IPS-NIHi11 (cell line): ENCODE data around the gene HRH1.
"Not testable (repeated sequence)": the region's sequence is repeated elsewhere in the genome, so short reads cannot be mapped to it uniquely, and the experiment has no call there.

Experiments
- DNase-seq: peaks from one replicate; pipeline ENCODE4 v3.0.0; 2012; ENCODE audit warnings: mixed read lengths, low spot score

HRH1 gene

DNA sequence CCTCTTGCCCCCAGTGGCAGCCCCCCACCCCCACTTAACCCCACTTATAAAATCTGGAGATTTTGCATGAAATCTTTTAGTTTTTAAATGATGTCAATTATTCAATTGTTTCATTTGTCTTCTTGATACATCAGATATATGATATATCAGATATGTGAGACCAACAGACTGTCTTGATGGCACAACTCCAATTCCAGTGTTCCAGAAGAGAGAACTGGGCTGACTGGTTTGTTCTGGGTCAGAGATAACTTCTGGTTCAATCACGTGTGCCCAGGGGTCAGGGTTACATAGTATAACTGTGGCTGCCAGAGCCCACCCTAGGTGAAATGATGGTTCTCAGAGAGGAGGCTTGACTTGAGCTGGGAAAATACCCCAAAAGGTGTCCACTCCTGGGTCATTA lies 85.5 kb downstream of the HRH1 start:
- DNase-seq: no peak

- no peak for DNase-seq
Observed at GRCh38 chr3:11240496-11240895, 86.2 kb downstream of the HRH1 start.

- no peak for DNase-seq
Observed at GRCh38 chr3:11244121-11244677, 89.9 kb downstream of the HRH1 start.

DNA sequence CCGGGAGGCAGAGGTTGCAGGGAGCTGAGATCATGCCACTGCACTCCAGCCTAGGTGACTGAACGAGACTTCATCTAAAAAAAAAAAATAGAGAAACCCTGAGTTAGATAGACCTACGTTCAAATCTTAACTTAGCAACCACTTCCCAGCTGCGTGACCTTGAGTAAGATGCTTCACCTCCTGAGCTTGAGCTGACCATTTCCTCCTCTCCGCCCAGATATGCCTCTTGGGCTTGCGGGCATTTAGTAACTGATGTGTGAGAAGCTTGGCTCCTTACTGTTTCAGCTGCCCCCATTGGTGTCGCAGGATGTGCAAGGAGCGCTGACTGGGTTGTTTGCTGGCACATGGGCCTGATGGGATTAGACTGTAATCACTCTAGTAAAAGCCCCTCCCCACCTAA lies 91.0 kb downstream of the HRH1 start:
- DNase-seq: no peak

DNA sequence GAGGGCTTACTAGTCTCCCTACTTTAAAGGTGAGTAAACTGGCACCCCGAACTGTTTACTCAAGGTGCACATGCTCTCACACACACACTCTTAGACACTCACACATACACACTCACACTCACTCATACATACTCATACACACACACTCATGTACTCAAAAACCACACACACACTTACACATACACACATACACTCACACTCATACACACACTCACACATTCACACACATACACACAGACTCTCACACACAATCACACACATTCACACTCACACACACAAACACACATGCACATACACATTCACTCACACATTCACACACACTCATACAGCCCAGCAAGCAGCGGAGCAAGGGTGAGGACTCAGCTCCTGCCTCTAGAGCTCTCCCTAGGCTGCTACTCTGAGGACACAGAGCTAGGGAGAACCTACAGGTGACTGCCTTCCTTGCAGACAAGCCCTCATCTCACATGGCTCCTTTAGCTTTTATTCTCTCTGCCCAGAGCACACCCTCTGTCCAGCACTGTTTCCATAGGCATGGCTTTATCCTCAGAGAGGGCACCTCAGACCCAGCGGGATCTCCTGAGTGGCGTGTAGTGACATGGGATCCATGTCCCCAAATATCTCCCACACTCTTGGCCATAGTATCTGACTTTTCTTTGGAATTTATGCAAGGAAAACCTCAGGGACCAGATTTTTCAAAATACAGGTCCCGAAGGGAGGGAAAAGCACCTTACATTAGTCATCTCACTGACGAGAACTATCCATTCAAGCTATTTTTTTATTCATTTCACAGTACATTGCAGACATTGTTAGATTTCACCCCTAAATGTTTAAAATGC lies 91.8 kb downstream of the HRH1 start:
- no peak for DNase-seq

DNA sequence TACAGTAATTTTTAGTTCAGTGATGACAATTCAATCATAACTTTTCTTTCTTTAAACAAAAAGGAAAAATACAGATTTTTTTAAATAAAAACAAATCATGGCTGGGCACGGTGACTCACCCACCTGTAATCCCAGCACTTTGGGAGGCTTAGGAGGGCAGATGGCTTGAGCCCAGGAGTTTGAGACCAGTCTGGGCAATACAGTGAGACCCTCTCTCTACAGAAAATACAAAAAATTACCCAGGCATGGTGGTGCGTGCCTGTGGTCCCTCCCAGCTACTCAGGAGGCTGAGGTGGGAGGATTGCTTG lies 92.3 kb downstream of the HRH1 start:
- no peak for DNase-seq

DNA sequence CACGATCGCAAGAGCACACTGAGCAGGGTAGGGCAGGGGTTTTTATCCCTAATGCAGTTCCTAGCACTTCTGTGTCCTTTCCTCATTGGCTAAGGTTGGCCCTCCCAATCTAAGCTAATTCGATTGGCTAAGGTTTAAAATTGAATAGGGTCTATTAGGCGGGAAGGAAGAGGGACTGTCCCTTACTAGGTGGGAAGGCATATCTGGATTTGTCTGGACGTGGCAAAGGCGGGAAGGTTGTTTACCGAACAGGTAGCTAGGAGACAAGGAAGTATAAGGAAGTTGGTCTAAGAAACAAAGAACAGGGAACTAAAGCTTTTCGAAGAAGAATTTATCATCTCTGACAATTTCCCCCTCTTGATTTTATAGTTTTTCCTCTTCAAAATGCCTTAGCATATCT lies 93.1 kb downstream of the HRH1 start:
- DNase-seq: no peak

DNA sequence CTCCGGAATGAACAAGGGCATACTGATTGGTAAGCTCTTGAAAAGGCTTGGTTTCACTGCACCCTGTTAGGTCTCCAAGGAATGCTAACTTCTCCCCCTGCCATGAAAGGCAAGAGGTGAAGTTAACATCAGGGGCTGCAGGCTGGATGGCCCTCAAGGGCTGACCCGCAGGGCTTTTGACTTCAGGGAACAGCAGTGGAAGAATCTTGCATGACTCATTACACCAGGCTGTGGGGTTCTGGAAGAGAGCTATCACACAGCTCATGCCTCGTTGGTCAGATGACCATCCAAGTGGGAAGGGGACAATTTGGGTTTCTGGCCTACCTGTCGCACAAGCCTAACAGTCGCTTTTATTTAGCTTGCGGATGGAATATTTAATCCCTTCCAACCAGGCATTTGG lies 94.3 kb downstream of the HRH1 start:
- no peak for DNase-seq

GRCh38 chr3:11250902-11251806 lies 96.9 kb downstream of the HRH1 start:
- DNase-seq: no peak

DNA sequence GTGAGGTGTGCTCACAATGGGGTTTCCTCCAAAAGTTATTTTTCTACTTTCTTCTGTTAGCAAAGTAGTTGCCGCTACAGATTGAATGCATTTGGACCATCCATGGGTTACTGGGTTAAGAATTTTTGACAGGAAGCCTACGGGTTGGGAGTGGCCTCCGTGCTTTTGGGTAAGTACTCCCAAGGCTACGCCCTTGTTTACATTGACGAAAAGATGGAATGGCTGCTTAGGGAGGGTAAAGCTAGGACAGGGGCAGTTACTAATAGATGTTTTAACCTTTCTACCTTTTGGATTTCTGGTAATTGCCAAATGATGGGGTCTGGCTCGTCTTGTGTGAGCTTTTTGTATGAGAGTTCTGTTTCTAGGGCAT lies 97.5 kb downstream of the HRH1 start:
- no peak for DNase-seq

DNA sequence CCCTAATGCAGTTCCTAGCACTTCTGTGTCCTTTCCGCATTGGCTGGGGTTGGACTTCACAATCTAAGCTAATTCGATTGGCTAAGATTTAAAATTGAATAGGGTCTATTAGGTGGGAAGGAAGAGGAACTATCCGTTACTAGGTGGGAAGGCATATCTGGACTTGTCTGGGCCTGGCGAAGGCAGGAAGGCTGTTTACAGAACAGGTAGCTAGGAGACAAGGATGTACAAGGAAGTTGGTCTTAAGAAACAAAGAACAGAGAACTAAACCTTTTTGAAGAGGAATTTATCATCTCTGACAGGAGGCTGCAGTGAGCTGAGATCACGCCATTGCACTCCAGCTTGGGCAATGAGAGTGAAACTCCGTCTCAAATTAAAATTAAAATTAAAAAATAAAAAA lies 100.6 kb downstream of the HRH1 start:
- DNase-seq: no peak

- not testable (repeated sequence) for DNase-seq
Observed at GRCh38 chr3:11255537-11255936, 101.2 kb downstream of the HRH1 start.

DNA sequence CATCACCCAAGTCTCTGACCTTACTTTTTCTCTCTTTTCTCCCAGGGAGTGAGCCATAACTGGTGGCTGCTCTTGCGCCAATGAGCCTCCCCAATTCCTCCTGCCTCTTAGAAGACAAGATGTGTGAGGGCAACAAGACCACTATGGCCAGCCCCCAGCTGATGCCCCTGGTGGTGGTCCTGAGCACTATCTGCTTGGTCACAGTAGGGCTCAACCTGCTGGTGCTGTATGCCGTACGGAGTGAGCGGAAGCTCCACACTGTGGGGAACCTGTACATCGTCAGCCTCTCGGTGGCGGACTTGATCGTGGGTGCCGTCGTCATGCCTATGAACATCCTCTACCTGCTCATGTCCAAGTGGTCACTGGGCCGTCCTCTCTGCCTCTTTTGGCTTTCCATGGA lies 104.7 kb downstream of the HRH1 start:
- no peak for DNase-seq

GRCh38 chr3:11260460-11260859 lies 106.2 kb downstream of the HRH1 start:
- DNase-seq: no peak

- no peak for DNase-seq
Observed at GRCh38 chr3:11269007-11269406, 114.7 kb downstream of the HRH1 start.

DNA sequence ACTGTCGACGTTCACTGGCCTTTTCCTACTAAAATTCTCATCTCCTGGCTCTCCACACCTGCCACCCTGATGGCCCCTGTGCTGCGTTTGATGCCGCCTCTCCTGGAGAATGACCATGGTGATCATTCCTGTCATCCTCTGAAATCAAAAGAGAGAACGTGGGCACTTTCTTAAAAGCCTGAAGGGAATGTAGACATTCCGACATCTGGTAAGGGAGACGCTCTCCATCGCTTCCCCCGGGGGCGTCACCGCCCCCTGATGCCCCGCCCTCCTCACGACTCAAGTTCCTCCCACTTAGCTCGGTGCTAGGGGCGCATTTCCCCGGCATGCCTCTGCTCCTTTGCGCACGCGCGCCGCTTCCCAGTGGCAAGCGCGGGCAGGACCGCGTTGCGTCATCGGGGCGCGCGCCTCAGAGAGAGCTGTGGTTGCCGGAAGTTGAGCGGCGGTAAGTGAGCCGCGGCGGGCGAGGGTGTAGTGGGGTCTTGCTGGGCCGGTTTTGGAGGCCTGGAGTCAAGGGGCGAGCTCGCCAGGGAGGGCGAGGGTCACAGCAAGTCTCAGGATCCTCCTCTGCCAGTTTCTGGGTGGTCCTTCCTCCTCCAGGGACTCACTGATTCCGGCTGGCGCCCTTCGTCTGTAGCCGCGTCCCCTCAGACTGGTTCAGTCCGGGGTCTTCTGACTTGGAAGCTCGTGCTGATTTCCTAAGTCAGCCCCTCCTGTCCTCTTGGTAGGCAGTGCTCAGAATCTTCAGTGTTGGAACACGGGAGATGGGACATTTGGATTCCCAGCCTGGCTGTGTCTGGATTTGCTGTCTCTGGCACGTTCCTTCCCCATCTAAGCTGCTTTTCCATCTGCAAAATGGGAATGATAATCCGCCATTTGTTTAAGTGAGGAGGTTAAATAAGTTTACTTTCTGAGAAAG lies 118.0 kb downstream of the HRH1 start, which contains the start of gene ATG7:
ATG7 (plus strand) TSS at position 412 of the 919 bp plus-strand sequence. CDS start 26,299 bp downstream, outside the sequence.
- DNase-seq: peak; percentile 100

GRCh38 chr3:11272906-11273574 lies 118.7 kb downstream of the HRH1 start:
- DNase-seq: no peak

DNA sequence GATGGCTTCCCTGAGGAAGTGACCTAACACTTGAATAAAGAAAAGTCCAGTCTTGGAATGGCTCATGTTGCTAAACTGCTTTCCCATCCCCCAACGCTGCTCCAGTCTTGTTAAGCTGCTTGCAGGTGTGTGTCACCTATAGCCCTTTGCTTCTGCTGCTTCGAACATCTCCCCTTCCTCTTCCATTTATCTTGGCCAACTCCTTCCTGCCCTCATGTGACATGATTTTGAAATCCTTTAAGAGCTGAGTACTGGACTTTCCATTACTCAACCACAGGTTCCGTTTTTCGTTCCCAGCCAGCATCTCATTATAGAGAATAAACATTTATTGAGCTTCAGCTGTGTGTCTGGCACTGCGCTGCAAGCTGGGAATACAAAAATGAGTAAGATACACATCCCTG lies 119.6 kb downstream of the HRH1 start:
- no peak for DNase-seq

DNA sequence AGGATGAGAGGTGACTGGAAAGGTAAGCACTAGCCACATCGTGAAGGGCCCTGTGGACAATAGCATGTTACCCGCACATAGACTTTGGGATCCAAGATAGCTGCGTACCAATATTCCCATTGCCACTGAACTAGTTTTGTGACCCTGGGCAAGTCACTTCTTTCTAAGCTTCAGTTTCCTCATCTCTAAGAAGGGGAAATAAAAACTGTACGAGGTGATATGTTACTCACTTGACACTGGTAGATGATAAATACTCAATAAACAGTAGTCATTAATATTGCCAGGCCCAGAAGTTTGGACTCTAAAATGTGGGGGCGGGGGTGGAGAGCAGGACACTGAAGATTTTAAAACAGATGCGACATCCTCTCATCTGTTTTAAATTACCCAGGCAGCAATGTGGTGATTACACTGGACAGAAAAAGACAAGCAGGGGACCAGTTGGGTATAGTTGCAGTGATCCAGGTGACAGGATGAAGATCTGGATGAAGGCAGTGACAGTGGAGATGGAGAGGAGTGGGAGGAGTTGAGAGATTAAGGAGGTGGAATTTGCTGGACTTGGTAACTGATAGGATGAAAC lies 120.4 kb downstream of the HRH1 start:
- DNase-seq: no peak

DNA sequence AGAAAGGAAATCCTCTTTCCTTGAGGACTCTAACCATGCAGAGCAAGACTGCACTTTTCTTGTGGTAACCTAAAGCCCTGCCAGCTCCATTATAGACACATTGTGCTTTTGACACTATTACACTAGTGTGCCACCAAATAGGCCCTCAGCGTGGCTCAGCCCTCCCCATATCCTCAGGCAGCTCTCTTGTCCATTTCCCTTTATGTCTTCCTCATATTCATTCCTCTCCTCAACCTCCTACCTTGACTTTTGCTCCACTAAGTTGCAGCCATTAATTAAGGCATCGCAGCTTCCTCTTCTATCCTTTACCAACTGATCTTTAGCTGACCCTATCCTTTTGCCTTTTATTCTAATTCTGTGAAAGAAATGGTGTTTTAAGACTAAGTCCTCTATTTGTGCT lies 121.6 kb downstream of the HRH1 start:
- no peak for DNase-seq

- DNase-seq: no peak
Observed at GRCh38 chr3:11276901-11277300, 122.6 kb downstream of the HRH1 start.
